K562 (cell line): ENCODE results near the gene ANKLE1. TPM values are rescaled to one million over a fixed set of nuclear protein-coding genes. Genes with fewer than 3 reads are reported as not detected.

ENCODE experiments used
- ATAC-seq: fragments of 200-7000 bp; cut with Tn5 transposase; 3 replicates; pipeline ENCODE4 v1.9.1; 2020; ENCODE audit warnings: moderate library complexity
- BruUV-seq: library from RNA; stranded (reverse); fragments of 400-500 nt; replicated peaks from 2 replicates; lab custom pipeline; 2021; lab: Mats Ljungman, UMichigan
- CTCF ChIA-PET: fragments of 300-600 bp; formaldehyde crosslinking; extraction: SDS; loops from one replicate; lab custom pipeline; 2021; ENCODE audit warnings: low intra/inter-chr PET ratio; lab: Yijun Ruan, JAX
- POLR2A ChIA-PET: fragments of 300-600, 350-650 bp; sonication (Branson Sonifier 250); formaldehyde crosslinking; extraction: SDS; loops from one replicate; lab custom pipeline; 2021; ENCODE audit warnings: antibody characterized with exemption, inconsistent platforms; lab: Yijun Ruan, JAX
- DNase-seq, 4 experiments: peaks; one replicate each; pipeline versions ENCODE4 v3.0.0 to v3.0.0-alpha.2; 2011 to 2018; ENCODE audit warnings: low spot score in 3 of 4, mixed read lengths in 3 of 4; ENCODE audit errors: extremely low read depth in 1 of 4
- FAIRE-seq: peaks from 2 replicates; lab custom pipeline; 2011; peaks lifted over from hg19 to GRCh38; lab: Jason Lieb, UNC
- H2AFZ ChIP-seq: 2 replicates; pipeline ENCODE4 v1.6.0; 2011; ENCODE audit warnings: low read depth, low read length, control low read depth, inconsistent platforms
- H3K27ac ChIP-seq: fragments of 200-600 bp; 3 replicates; pipeline ENCODE4 v1.8.0; 2011; ENCODE audit warnings: low read depth, mild to moderate bottlenecking, control low read depth, inconsistent platforms, low read length, moderate library complexity, mixed read lengths; ENCODE audit errors: extremely low read depth
- H3K27me3 ChIP-seq, 2 experiments: fragments of 300-600 bp in 1 of 2; 2 replicates in 1 of 2; 3 replicates in 1 of 2; pipeline versions ENCODE4 v1.6.0 to v1.8.0; 2011; ENCODE audit warnings: inconsistent platforms in 2 of 2, low read length in 2 of 2, mild to moderate bottlenecking in 1 of 2, mixed read lengths in 1 of 2, moderate library complexity in 1 of 2; ENCODE audit not compliant: control insufficient read depth in 2 of 2, insufficient read depth in 2 of 2
- H3K36me3 ChIP-seq: fragments of 300-600 bp; 3 replicates; pipeline ENCODE4 v1.8.0; 2011; ENCODE audit warnings: mild to moderate bottlenecking, low read length, inconsistent platforms; ENCODE audit not compliant: control insufficient read depth, insufficient read depth
- H3K4me1 ChIP-seq, 2 experiments: fragments of 200-600 bp in 1 of 2; replicated peaks in 1 of 2; 2 replicates in 1 of 2; 3 replicates in 1 of 2; pipeline versions ENCODE4 v1.5.1 to v1.8.0; 2011; ENCODE audit warnings: inconsistent platforms in 2 of 2, low read length in 2 of 2, mild to moderate bottlenecking in 1 of 2, mixed read lengths in 1 of 2, moderate library complexity in 1 of 2; ENCODE audit not compliant: control insufficient read depth in 2 of 2, insufficient read depth in 2 of 2
- H3K4me2 ChIP-seq: 2 replicates; pipeline ENCODE4 v1.6.1; 2011; ENCODE audit warnings: low read length, control low read depth, inconsistent platforms, mixed read lengths; ENCODE audit not compliant: insufficient read depth
- H3K4me3 ChIP-seq: fragments of 200-600 bp; sonication (generic), shearing (Covaris generic); 2 replicates; pipeline ENCODE4 v1.5.1; 2016; ENCODE audit warnings: control low read depth, inconsistent platforms
- H3K79me2 ChIP-seq: fragments of 200-600 bp; 3 replicates; pipeline ENCODE4 v1.8.0; 2011; ENCODE audit warnings: low read length, inconsistent platforms; ENCODE audit not compliant: control insufficient read depth, insufficient read depth
- H3K9ac ChIP-seq, 2 experiments: 2 replicates each; pipeline versions ENCODE4 v1.6.0 to v1.6.1; 2011; ENCODE audit warnings: low read depth in 2 of 2, low read length in 2 of 2, control low read depth in 1 of 2, inconsistent platforms in 1 of 2, mild to moderate bottlenecking in 1 of 2, mixed read lengths in 1 of 2; ENCODE audit not compliant: insufficient read depth in 1 of 2
- H3K9me1 ChIP-seq: one replicate; pipeline ENCODE4 v1.6.0; 2011; ENCODE audit warnings: inconsistent platforms, mild to moderate bottlenecking, low read length, moderate library complexity; ENCODE audit not compliant: control insufficient read depth, insufficient read depth
- H3K9me3 ChIP-seq: replicated peaks from 2 replicates; pipeline ENCODE4 v1.5.1; 2011; ENCODE audit warnings: low read depth, low read length, inconsistent platforms; ENCODE audit not compliant: control insufficient read depth, insufficient read depth
- H4K20me1 ChIP-seq: replicated peaks from 2 replicates; pipeline ENCODE4 v1.6.1; 2011; ENCODE audit warnings: low read length, inconsistent platforms, mixed read lengths; ENCODE audit not compliant: control insufficient read depth, insufficient read depth
- ARID3A ChIP-seq: IDR thresholded peaks from 2 replicates; pipeline ENCODE4 v1.6.1; 2012; ENCODE audit warnings: low read depth, low read length, improper control_type of control experiment, borderline replicate concordance
- ATF7 ChIP-seq: fragments of 450-650 bp; IDR thresholded peaks from 2 replicates; pipeline ENCODE4 v1.7.1; 2014; ENCODE audit warnings: mild to moderate bottlenecking, moderate library complexity
- BMI1 ChIP-seq: fragments of 150-350 bp; IDR thresholded peaks from 2 replicates; pipeline ENCODE4 v1.6.1; 2014; ENCODE audit warnings: low read length
- CTBP1 ChIP-seq: fragments of 450-650 bp; IDR thresholded peaks from 2 replicates; pipeline ENCODE4 v1.6.1; 2016; ENCODE audit warnings: borderline replicate concordance
- CTCF ChIP-seq, 3 experiments: IDR thresholded peaks in 2 of 3; conservative IDR thresholded peaks in 1 of 3; 2 replicates each; pipeline ENCODE4 v1.5.1; 2011 to 2012; ENCODE audit warnings: low read length in 3 of 3, mild to moderate bottlenecking in 3 of 3, control low read depth in 2 of 3, improper control_type of control experiment in 1 of 3, inconsistent platforms in 1 of 3, low read depth in 1 of 3, mixed read lengths in 1 of 3, moderate library complexity in 1 of 3; ENCODE audit not compliant: insufficient read depth in 2 of 3
- CXXC5 ChIP-seq: fragments of 250-450 bp; sonication (Bioruptor Pico); IDR thresholded peaks from 2 replicates; pipeline ENCODE4 v1.8.0; 2022; ENCODE audit warnings: inconsistent platforms, mild to moderate bottlenecking, moderate library complexity
- ESRRA ChIP-seq: fragments of 450-650 bp; IDR thresholded peaks from 2 replicates; pipeline ENCODE4 v1.6.1; 2014; ENCODE audit warnings: low read depth, mild to moderate bottlenecking, moderate library complexity, borderline replicate concordance
- HMGN3 ChIP-seq: IDR thresholded peaks from 2 replicates; pipeline ENCODE4 v1.6.1; 2011; ENCODE audit warnings: borderline replicate concordance, low read depth, mild to moderate bottlenecking, mixed read lengths, low read length; ENCODE audit not compliant: insufficient read length; ENCODE audit errors: extremely low read depth
- POLR2B ChIP-seq: fragments of 450-650 bp; IDR thresholded peaks from 2 replicates; pipeline ENCODE4 v1.6.1; 2018; ENCODE audit warnings: low read depth; ENCODE audit not compliant: partially characterized antibody
- TCF3 ChIP-seq: sonication (generic); formaldehyde crosslinking; IDR thresholded peaks from 2 replicates; pipeline ENCODE4 v1.4.0; 2020; ENCODE audit warnings: mild to moderate bottlenecking, missing genetic modification reagents
- ZNF217 ChIP-seq: sonication (generic); formaldehyde crosslinking; IDR thresholded peaks from 2 replicates; pipeline ENCODE4 v1.8.0; 2022; ENCODE audit warnings: mild to moderate bottlenecking, missing genetic modification reagents
- WGBS: fragments of 100-300 bp; shearing (Covaris generic); methylation state at CpG from one replicate; pipeline ENCODE4 v1.1.6; 2016; ENCODE audit warnings: low coverage, mixed read lengths; ENCODE audit not compliant: insufficient coverage; ENCODE audit errors: missing lambda C conversion rate; 5-methylcytosine and 5-hydroxymethylcytosine counted together
- in situ Hi-C: fragments of 300-500 bp; cut with MboI; formaldehyde crosslinking; loops from 4 replicates; pipeline ENCODE4 v1.15.0; 2018; ENCODE audit warnings: inconsistent platforms, mixed read lengths
- intact Hi-C: fragments of 100-400 bp; cut with micrococcal nuclease; formaldehyde crosslinking; loops from 2 replicates; pipeline ENCODE4 v1.14.2; 2022
- polyA plus RNA-seq, 8 experiments: library from polyadenylated mRNA; depleted of rRNA in 4 of 8; stranded (reverse) in 5 of 8; unstranded in 3 of 8; fragments of >200 nt; fragmentation: Nextera tagmentation in 2 of 8; fragmentation: Illumina TruSeq in 1 of 8; extraction: Ambion mirVana in 2 of 8; extraction: Trizol in 1 of 8; gene quantifications; 2 replicates each; pipeline versions ENCODE4 v1.2.1 to v1.2.3, GENCODE V29; 2011 to 2014; ENCODE audit warnings: inconsistent platforms in 1 of 8, missing spikeins in 1 of 8
- total RNA-seq, 7 experiments: library from RNA; depleted of rRNA in 6 of 7; stranded (reverse); fragments of >200 nt in 6 of 7; fragmentation: Illumina TruSeq in 2 of 7; extraction: Trizol in 2 of 7; gene quantifications; 2 replicates each; pipeline versions ENCODE4 v1.2.1 to v1.2.3, GENCODE V29; 2011 to 2021; ENCODE audit warnings: low replicate concordance in 1 of 7
- TF ChIP-seq, protein P1 (sequence below): sonication (generic); formaldehyde crosslinking; IDR thresholded peaks from 2 replicates; pipeline ENCODE4 v1.8.0; 2022; ENCODE audit warnings: mild to moderate bottlenecking, missing genetic modification reagents

The ANKLE1 gene
- total and polyA plus RNA-seq, 9 of the 15 experiments (the other 6 are each of a cell fraction or from before 2014, with no cell fraction given), result 0.63 to 9.2 (median 2.9) TPM

GRCh38 chr19:17235300-17235970 is 46.3 kb upstream of the ANKLE1 start:
- H3K27me3 ChIP-seq, result no peaks in the 10 kb centered on the region
- peaks cover 59% of the 10 kb centered on the region for H3K79me2 ChIP-seq
- H4K20me1 ChIP-seq, result peaks cover 10% of the 10 kb centered on the region; the same call in 1 of the 2 replicates
- H3K9me3 ChIP-seq, result no peaks in the 10 kb centered on the region
- peaks cover 70% of the 10 kb centered on the region; the same call in 2 of the 3 replicates for H3K36me3 ChIP-seq
- H3K4me2 ChIP-seq, result peak overlapping the region; percentile 98
- no peak for FAIRE-seq
- BruUV-seq, result no TSS peak
- H3K9me1 ChIP-seq, result no peaks in the 10 kb centered on the region
- H3K9ac ChIP-seq, result peak overlapping the region; percentile 82 to 92
- peak overlapping the region; percentile 77 for H3K4me3 ChIP-seq
- POLR2A ChIA-PET, result interaction anchor here (0.6 to 11.3 kb wide), 14 partner anchors 10 to 179 kb away, joined by 3 to 129 read pairs (median 4); partner anchors contain the start of genes NR2F6, OCEL1 and USE1
- CTCF ChIA-PET, result interaction anchor here (1.1 kb wide), 1 partner anchor 32 kb away, joined by 3 read pairs; no protein-coding TSS in a partner anchor
- H2AFZ ChIP-seq, result peak overlapping the region; percentile 76
- under 1% methylated on average over 41 of the region's 80 CpGs for WGBS
- H3K4me1 ChIP-seq, result peaks cover 18 to 43% of the 10 kb centered on the region in 2 experiments
- H3K27ac ChIP-seq, result peak overlapping the region; percentile 87
- DNase-seq, result peak; percentile 41 to 87 (median 48)
- intact Hi-C loops (loop anchor here (1.0 kb wide), 1 partner anchor 8 kb away; no protein-coding TSS in a partner anchor), in situ Hi-C loops (no loop called here)
- peak; percentile 88 for ATAC-seq
- TF ChIP-seq CXXC5 (CRISPR knock-in tag) (peak; percentile 95), CTCF (IDR thresholded peaks at IDR 0.05 in 2 of 3, conservative IDR thresholded peaks at IDR 0.05 in 1 of 3; ENCODE audit: insufficient read depth in 2 of 3, low read depth in 1 of 3, low read length in 3 of 3) (peak; percentile 48 to 94 (median 74); a peak in 5 of 6 replicates), HMGN3 (peak; percentile 90), ATF7 (peak; percentile 46), ARID3A (no peak), CTBP1 (peak; percentile 99), POLR2B (peak; percentile 10), ZNF217 (CRISPR knock-in tag) (no peak), TCF3 (CRISPR knock-in tag) (no peak; the same call in 1 of the 2 replicates), BMI1 (no peak; the same call in 1 of the 2 replicates), ESRRA (0 out of 2 replicates have a peak, but pooled peaks have one; percentile 42)
- TF ChIP-seq, protein P1, sequence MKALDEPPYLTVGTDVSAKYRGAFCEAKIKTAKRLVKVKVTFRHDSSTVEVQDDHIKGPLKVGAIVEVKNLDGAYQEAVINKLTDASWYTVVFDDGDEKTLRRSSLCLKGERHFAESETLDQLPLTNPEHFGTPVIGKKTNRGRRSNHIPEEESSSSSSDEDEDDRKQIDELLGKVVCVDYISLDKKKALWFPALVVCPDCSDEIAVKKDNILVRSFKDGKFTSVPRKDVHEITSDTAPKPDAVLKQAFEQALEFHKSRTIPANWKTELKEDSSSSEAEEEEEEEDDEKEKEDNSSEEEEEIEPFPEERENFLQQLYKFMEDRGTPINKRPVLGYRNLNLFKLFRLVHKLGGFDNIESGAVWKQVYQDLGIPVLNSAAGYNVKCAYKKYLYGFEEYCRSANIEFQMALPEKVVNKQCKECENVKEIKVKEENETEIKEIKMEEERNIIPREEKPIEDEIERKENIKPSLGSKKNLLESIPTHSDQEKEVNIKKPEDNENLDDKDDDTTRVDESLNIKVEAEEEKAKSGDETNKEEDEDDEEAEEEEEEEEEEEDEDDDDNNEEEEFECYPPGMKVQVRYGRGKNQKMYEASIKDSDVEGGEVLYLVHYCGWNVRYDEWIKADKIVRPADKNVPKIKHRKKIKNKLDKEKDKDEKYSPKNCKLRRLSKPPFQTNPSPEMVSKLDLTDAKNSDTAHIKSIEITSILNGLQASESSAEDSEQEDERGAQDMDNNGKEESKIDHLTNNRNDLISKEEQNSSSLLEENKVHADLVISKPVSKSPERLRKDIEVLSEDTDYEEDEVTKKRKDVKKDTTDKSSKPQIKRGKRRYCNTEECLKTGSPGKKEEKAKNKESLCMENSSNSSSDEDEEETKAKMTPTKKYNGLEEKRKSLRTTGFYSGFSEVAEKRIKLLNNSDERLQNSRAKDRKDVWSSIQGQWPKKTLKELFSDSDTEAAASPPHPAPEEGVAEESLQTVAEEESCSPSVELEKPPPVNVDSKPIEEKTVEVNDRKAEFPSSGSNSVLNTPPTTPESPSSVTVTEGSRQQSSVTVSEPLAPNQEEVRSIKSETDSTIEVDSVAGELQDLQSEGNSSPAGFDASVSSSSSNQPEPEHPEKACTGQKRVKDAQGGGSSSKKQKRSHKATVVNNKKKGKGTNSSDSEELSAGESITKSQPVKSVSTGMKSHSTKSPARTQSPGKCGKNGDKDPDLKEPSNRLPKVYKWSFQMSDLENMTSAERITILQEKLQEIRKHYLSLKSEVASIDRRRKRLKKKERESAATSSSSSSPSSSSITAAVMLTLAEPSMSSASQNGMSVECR (CRISPR knock-in tag), result peak; percentile 68
